Progenitor cell of endocrine pancreas (in vitro differentiated cells): ENCODE results near the gene DDX41. TPM values are rescaled to one million over a fixed set of nuclear protein-coding genes. Genes with fewer than 3 reads are reported as not detected.

ENCODE experiments used
- DNase-seq: peaks from one replicate; pipeline ENCODE4 v3.0.0; 2021; ENCODE audit warnings: low spot score; ENCODE audit not compliant: unreplicated experiment
- H3K27ac Mint-ChIP-seq: 2 replicates; pipeline ENCODE4 v1.8.0; 2021; ENCODE audit warnings: mild to moderate bottlenecking, moderate library complexity, mixed read lengths
- H3K27me3 Mint-ChIP-seq: 2 replicates; pipeline ENCODE4 v1.8.0; 2021; ENCODE audit warnings: mixed read lengths
- H3K36me3 Mint-ChIP-seq: 2 replicates; pipeline ENCODE4 v1.8.0; 2022; ENCODE audit warnings: mixed read lengths; ENCODE audit not compliant: insufficient read depth
- H3K4me1 Mint-ChIP-seq: 2 replicates; pipeline ENCODE4 v1.8.0; 2021; ENCODE audit warnings: low read depth, mixed read lengths
- H3K4me3 Mint-ChIP-seq: 2 replicates; pipeline ENCODE4 v1.8.0; 2021; ENCODE audit warnings: low read depth, mild to moderate bottlenecking, moderate library complexity, mixed read lengths
- H3K9me3 Mint-ChIP-seq: 2 replicates; pipeline ENCODE4 v1.8.0; 2021; ENCODE audit warnings: low read depth, mixed read lengths
- total RNA-seq: library from RNA; stranded (reverse); gene quantifications from 2 replicates; pipeline ENCODE4 v1.2.1, GENCODE V29; 2021
- TF ChIP-seq, protein P1 (sequence below): fragments of 200-600 bp; sonication (generic); IDR thresholded peaks from one replicate; pipeline ENCODE4 v1.5.0; 2021; ENCODE audit warnings: antibody characterized with exemption, mild to moderate bottlenecking; ENCODE audit not compliant: unreplicated experiment

Gene DDX41
- total RNA-seq, 1 donor from 2014 or later, result 93.1 TPM

DNA sequence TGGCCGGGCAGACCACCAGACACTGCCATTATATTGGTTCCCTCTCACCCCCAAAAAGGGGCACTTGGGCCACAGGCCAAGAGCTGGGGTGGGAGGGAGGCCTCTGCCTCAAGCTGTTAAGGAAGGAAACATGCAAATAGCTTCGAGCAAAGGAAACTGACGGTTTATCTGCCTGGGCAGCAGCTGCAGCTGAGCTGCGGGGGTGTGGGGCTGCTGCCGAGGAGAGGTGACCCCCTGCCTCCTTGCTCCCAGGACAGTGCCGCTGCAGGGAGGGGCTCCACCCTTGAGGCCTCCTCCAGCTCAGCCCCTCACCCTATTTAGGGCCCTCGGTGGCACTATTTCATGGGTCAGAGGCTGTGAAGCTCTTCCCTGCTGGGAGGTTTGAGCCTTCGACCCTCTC is 7.9 kb downstream of the DDX41 start:
- Mint-ChIP-seq H3K27me3 (no peaks in the 10 kb centered on the region), H3K36me3 (peaks cover 17% of the 10 kb centered on the region), H3K4me3 (no peak overlapping the region), H3K4me1 (no peaks in the 10 kb centered on the region), H3K9me3 (no peaks in the 10 kb centered on the region), H3K27ac (no peak overlapping the region)
- TF ChIP-seq, protein P1, sequence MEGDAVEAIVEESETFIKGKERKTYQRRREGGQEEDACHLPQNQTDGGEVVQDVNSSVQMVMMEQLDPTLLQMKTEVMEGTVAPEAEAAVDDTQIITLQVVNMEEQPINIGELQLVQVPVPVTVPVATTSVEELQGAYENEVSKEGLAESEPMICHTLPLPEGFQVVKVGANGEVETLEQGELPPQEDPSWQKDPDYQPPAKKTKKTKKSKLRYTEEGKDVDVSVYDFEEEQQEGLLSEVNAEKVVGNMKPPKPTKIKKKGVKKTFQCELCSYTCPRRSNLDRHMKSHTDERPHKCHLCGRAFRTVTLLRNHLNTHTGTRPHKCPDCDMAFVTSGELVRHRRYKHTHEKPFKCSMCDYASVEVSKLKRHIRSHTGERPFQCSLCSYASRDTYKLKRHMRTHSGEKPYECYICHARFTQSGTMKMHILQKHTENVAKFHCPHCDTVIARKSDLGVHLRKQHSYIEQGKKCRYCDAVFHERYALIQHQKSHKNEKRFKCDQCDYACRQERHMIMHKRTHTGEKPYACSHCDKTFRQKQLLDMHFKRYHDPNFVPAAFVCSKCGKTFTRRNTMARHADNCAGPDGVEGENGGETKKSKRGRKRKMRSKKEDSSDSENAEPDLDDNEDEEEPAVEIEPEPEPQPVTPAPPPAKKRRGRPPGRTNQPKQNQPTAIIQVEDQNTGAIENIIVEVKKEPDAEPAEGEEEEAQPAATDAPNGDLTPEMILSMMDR, result no peak
- DNase-seq, result no peak

DNA sequence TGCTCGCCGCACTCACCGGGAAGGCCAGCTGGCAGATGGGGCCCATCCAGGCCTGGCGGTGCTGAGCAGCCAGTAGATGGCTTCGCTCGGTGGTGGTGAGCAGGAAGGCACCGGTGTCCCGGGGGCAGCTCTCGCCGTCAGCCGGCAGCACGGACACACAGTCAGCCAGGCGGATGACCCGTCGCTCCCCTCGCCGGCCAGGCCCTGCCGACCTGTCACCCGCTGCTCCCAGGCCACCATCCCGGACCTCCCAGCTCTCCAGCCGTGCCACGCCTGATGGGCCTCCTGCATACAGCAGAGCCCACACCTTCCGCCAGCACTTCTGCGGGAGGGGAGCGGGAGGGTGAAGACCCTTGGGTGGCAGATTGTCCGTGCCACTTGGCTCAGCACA is 8.5 kb downstream of the DDX41 start:
- Mint-ChIP-seq H3K4me3 (no peak overlapping the region), H3K4me1 (no peaks in the 10 kb centered on the region)

DNA sequence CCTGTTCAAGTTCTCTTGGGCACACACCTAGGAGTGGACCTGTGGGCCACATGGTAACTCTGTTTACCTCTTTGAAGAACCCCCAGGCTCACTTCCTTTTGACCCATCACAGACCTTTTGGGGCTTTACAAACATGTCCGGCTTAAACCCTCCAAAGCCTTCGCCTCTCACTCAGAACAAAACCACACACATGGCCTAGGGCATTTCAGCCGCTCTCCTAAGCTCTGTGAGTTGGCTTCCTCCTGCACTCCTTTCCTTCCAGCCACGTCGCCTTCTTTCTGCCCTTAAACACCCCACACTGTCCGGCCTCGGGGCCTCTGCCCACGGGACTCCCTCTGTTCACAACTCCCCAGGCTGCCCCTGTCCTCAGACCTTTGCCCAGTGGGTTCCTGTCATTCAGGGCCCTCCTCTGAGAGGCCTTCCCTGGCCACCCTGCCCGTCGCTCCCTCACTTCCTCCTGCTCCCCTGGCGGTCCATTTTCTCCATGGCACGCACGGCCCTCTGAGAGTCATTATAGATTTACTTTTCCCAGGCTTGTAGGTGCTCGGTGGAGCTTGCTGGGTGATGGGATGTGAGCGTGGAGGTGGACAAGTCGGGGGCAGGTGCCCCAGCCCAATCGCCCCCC is 9.1 kb downstream of the DDX41 start:
- H3K27ac Mint-ChIP-seq, result peak overlapping the region; percentile 91
- H3K9me3 Mint-ChIP-seq, result no peaks in the 10 kb centered on the region
- DNase-seq, result no peak
- H3K36me3 Mint-ChIP-seq, result peaks cover 12% of the 10 kb centered on the region
- no peak overlapping the region for H3K4me3 Mint-ChIP-seq
- TF ChIP-seq, protein P1, result no peak
- H3K4me1 Mint-ChIP-seq, result no peaks in the 10 kb centered on the region
- H3K27me3 Mint-ChIP-seq, result no peaks in the 10 kb centered on the region

More for the DNA sequence above, 8.5 kb downstream of the DDX41 start:
- H3K27me3 Mint-ChIP-seq, result no peaks in the 10 kb centered on the region
- no peak overlapping the region for H3K27ac Mint-ChIP-seq
- no peak for DNase-seq
- peaks cover 16% of the 10 kb centered on the region for H3K36me3 Mint-ChIP-seq
- no peaks in the 10 kb centered on the region for H3K9me3 Mint-ChIP-seq
- TF ChIP-seq, protein P1, result no peak

DNA sequence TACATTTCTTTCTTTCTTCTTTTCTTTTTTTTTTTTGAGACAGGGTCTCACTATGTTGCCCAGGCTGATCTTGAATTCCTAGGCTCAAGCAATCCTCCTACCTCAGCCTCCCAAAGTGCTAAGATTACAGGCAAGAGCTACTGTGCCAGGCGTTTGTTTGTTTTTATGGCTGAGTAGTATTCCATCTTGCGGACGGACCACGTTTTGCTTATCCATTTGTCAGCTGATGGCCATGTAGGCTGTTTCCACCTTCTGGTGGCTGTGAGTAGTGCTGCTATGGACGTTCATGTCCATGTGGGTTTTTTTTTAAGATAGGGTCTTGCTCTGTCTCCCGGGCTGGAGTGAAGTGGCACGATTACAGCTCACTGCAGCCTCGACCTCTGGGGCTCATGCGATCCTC is 9.6 kb downstream of the DDX41 start:
- Mint-ChIP-seq H3K4me1 (no peaks in the 10 kb centered on the region), H3K9me3 (no peaks in the 10 kb centered on the region), H3K4me3 (no peak overlapping the region), H3K36me3 (peaks cover 12% of the 10 kb centered on the region), H3K27me3 (no peaks in the 10 kb centered on the region), H3K27ac (no peak overlapping the region)
- DNase-seq, result no peak
- TF ChIP-seq, protein P1, result peak; percentile 32

DNA sequence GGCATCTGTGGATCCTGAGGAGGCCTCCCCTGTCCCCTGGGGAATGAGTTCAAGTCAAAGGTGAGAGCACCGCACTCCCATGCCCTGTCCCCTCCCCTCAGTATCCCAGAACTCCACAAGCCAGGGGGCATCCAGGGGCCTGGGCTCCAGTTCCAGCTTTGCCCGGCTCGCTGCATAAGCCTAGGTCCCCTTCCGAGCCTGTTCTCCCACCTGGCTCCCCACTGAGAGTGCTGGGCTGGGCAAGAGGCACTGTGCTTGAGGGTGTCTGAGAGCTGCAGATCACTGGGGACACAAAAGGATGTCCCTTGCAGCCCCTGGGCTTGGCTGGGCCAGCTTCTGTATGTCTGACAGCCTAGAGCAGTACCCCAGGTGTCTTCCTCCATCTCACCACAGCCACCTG is 11.7 kb downstream of the DDX41 start:
- Mint-ChIP-seq H3K27me3 (peaks cover 5% of the 10 kb centered on the region), H3K4me1 (peaks cover 2% of the 10 kb centered on the region), H3K9me3 (no peaks in the 10 kb centered on the region), H3K36me3 (peaks cover 8% of the 10 kb centered on the region), H3K4me3 (no peak overlapping the region), H3K27ac (no peak overlapping the region)
- no peak for DNase-seq
- TF ChIP-seq, protein P1, result no peak
